ENCODE measurements around the gene SPAG5. TPM values are rescaled to one million over a fixed set of nuclear protein-coding genes. Genes with fewer than 3 reads are reported as not detected.

SPAG5 gene
- total and polyA plus RNA-seq, 4 donors: 1.6 to 4.3 (median 2.9) TPM

DNA sequence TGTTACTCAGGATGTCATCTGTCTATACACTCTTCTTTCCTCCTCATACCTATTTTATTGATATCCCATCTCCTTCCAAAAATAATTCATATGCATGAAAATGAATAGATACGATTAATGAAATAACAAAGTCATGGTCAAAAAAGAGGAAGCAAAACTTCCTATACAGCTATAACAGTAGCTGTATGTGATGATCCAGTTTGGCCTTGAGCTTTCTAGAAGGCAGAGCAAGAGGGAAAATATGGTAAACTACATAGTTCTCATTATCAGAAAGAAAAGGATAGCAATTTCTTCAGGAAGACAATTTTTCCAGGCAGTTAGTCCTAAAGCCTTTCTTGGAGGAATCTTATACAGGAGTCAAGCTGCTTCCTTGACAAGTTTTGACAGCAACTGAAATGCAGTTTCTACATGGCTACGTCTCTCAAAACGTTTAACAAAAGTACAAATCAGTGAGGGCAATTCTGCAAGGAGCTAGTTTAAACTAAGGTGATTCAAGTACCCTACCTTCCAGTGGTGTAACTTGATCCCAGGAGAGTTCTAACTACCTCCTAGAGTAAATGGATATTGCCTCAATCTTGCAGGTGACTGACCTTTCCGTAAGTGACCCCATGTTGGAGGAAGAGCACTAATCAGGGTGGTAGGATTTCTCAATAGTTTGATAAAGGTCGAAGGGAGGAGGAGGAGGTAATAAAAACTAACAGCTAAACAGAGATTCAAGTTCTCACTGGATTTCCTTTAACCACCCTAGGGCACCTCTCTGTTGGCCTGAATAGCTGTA is 1.0 kb downstream of the SPAG5 start:
- intact Hi-C loops (cut with DNase I): loop anchor here (2.0 to 5.0 kb wide), 2 partner anchors 45 kb away; partner anchors contain the start of gene UNC119 (in 2 of the 2)
- WGBS, 2 donors: 40 to 43% methylated on average over 5 of the region's 5 CpGs
- H3K9me3 ChIP-seq (ENCODE audit: control insufficient read depth, low read length): no peaks in the 10 kb centered on the region
- H3K27me3 ChIP-seq (ENCODE audit: control insufficient read depth in 1 of 2, insufficient read depth in 2 of 2, low read length in 1 of 2): no peaks in the 10 kb centered on the region
- ATAC-seq (ENCODE audit: low FRiP score): no peak
- H3K27ac ChIP-seq (ENCODE audit: low read depth in 1 of 2, low read length in 2 of 2): no peak overlapping the region
- no peak overlapping the region for H3K4me3 ChIP-seq (ENCODE audit: low read length in 2 of 2)
- DNase-seq: no peak
- H3K36me3 ChIP-seq (ENCODE audit: control insufficient read depth in 1 of 2, insufficient read depth in 2 of 2, low read length in 1 of 2): no peaks in the 10 kb centered on the region
- H3K4me1 ChIP-seq (ENCODE audit: control insufficient read depth in 1 of 2, insufficient read depth in 2 of 2, low read length in 2 of 2): no peaks in the 10 kb centered on the region

DNA sequence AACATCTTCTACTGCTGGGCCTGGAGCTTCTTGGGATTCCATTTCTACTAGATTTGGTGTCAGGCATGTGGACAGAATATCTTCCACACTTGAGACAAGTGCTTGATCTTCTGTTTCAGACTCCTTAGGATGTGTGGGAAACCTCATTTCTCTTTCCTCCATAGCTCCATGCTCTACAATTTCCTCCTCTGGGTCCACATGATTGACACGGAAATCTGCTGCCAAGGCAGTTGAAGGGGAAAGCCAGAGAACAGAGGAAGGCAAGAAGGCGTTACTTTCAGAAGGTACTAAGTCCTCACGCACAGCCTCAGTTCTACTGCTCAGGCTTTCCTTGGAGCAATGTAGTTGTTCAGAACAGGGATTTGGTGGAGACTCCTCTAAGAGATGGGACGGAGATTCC is 6.6 kb downstream of the SPAG5 start:
- WGBS, 2 donors: 91% methylated on average over 4 of the region's 4 CpGs
- no peak for DNase-seq
- no peak for ATAC-seq (ENCODE audit: low FRiP score)
- intact Hi-C loops (cut with DNase I): no loop called here
- no peak overlapping the region for H3K4me3 ChIP-seq (ENCODE audit: low read length in 2 of 2)
- no peaks in the 10 kb centered on the region for H3K36me3 ChIP-seq (ENCODE audit: control insufficient read depth in 1 of 2, insufficient read depth in 2 of 2, low read length in 1 of 2)
- no peak overlapping the region for H3K27ac ChIP-seq (ENCODE audit: low read depth in 1 of 2, low read length in 2 of 2)
- no peaks in the 10 kb centered on the region for H3K4me1 ChIP-seq (ENCODE audit: control insufficient read depth in 1 of 2, insufficient read depth in 2 of 2, low read length in 2 of 2)
- H3K27me3 ChIP-seq (ENCODE audit: control insufficient read depth in 1 of 2, insufficient read depth in 2 of 2, low read length in 1 of 2): no peaks in the 10 kb centered on the region
- H3K9me3 ChIP-seq (ENCODE audit: control insufficient read depth, low read length): no peaks in the 10 kb centered on the region

DNA sequence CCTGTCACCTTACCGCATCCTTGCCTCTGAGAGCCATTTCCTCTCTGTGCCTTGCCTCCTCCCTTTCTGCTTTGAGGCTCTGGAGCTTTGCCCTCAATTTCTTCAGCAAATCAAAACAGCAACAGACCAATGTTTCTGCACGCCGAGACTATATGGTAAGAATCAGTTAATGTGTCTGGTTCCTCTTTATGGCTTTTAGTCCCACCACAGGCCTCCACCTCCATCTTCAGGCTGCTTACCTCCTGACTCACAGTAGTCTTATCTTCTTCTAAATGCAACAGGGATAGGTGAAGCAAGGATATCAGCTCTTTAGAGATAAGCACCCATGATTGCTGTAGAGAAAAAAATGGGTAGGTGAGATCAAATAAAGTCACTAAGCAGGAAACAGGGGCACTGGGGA is 13.0 kb downstream of the SPAG5 start:
- no peak overlapping the region for H3K27ac ChIP-seq (ENCODE audit: low read depth in 1 of 2, low read length in 2 of 2)
- no peaks in the 10 kb centered on the region for H3K36me3 ChIP-seq (ENCODE audit: control insufficient read depth in 1 of 2, insufficient read depth in 2 of 2, low read length in 1 of 2)
- no peaks in the 10 kb centered on the region for H3K4me1 ChIP-seq (ENCODE audit: control insufficient read depth in 1 of 2, insufficient read depth in 2 of 2, low read length in 2 of 2)
- H3K27me3 ChIP-seq (ENCODE audit: control insufficient read depth in 1 of 2, insufficient read depth in 2 of 2, low read length in 1 of 2): no peaks in the 10 kb centered on the region
- intact Hi-C loops (cut with DNase I): no loop called here
- DNase-seq: no peak
- no peak for ATAC-seq (ENCODE audit: low FRiP score)
- no peak overlapping the region for H3K4me3 ChIP-seq (ENCODE audit: low read length in 2 of 2)
- 94% methylated on average over 3 of the region's 3 CpGs for WGBS, 2 donors
- H3K9me3 ChIP-seq (ENCODE audit: control insufficient read depth, low read length): no peaks in the 10 kb centered on the region

DNA sequence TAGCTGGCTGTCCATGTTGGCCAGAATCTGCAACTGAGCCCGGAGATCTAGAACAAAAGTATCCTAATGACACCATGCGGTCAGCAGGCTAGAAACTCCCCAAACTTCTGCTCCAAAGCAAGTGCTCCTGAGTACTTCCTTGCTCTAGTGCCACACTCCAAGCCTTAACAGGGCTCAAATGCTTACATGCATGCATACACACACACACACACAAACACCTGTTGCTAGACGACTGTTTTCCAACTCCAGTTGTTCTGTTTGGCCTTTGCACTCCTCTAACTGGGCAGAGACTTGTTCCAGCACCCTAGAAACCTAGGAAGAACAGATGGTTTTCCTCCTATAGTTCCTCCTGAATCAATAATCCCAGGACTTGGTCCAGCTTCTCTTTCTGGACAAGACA is 14.4 kb downstream of the SPAG5 start:
- WGBS, 2 donors: 85 to 92% methylated on average over 3 of the region's 3 CpGs
- no peak for ATAC-seq (ENCODE audit: low FRiP score)
- intact Hi-C loops (cut with DNase I): no loop called here
- Histone ChIP-seq H3K27me3 (ENCODE audit: control insufficient read depth in 1 of 2, insufficient read depth in 2 of 2, low read length in 1 of 2) (no peaks in the 10 kb centered on the region), H3K36me3 (ENCODE audit: control insufficient read depth in 1 of 2, insufficient read depth in 2 of 2, low read length in 1 of 2) (no peaks in the 10 kb centered on the region), H3K9me3 (ENCODE audit: control insufficient read depth, low read length) (no peaks in the 10 kb centered on the region), H3K27ac (ENCODE audit: low read depth in 1 of 2, low read length in 2 of 2) (no peak overlapping the region), H3K4me3 (ENCODE audit: low read length in 2 of 2) (no peak overlapping the region), H3K4me1 (ENCODE audit: control insufficient read depth in 1 of 2, insufficient read depth in 2 of 2, low read length in 2 of 2) (no peaks in the 10 kb centered on the region)
- no peak for DNase-seq

DNA sequence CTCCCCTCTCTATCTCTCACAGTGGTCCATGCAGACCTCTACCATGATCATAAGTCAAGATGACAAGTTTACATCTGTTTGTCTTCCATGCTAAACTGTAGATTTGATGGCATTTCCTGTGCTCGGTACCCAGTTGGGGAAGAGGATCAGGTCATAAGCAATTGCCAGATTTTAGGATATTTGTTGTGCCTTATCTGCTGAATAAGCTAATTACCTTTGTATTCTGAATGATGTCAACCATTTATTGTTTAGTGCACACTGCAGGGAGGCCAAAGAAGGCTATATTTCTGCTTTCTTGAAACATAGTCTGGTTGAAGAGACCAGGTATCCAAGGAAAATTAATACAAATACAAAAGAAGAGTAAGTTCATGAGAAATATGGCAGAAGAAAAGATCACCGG is 16.3 kb downstream of the SPAG5 start:
- Histone ChIP-seq H3K27ac (ENCODE audit: low read depth in 1 of 2, low read length in 2 of 2) (no peak overlapping the region), H3K4me1 (ENCODE audit: control insufficient read depth in 1 of 2, insufficient read depth in 2 of 2, low read length in 2 of 2) (no peaks in the 10 kb centered on the region), H3K4me3 (ENCODE audit: low read length in 2 of 2) (no peak overlapping the region), H3K27me3 (ENCODE audit: control insufficient read depth in 1 of 2, insufficient read depth in 2 of 2, low read length in 1 of 2) (no peaks in the 10 kb centered on the region), H3K36me3 (ENCODE audit: control insufficient read depth in 1 of 2, insufficient read depth in 2 of 2, low read length in 1 of 2) (no peaks in the 10 kb centered on the region), H3K9me3 (ENCODE audit: control insufficient read depth, low read length) (no peaks in the 10 kb centered on the region)
- DNase-seq (no peak), ATAC-seq (ENCODE audit: low FRiP score) (no peak)
- intact Hi-C loops (cut with DNase I): no loop called here
- whole genome bisulfite sequencing, 2 donors: 92 to 98% methylated on average over 2 of the region's 2 CpGs

DNA sequence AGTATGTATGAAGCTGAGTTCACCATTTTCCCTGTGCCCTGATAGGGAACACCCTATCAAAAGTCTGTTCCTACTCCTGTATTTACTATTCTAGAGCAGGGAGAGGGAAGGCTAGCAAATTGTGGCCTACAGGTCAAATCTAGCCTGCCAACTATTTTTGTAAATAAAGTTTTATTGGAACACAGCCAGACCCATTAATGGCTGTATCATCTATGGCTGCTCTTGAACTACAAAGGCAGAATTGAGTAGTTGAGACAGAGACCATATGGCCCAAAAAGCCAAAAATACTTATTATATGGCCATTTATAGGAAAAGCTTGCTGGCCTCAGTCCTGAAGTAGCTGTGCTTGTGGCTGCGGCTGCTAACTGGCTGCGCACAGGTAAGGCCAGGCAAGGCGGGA is 17.9 kb downstream of the SPAG5 start:
- Histone ChIP-seq H3K4me3 (ENCODE audit: low read length in 2 of 2) (no peak overlapping the region), H3K9me3 (ENCODE audit: control insufficient read depth, low read length) (no peaks in the 10 kb centered on the region), H3K27ac (ENCODE audit: low read depth in 1 of 2, low read length in 2 of 2) (no peak overlapping the region), H3K36me3 (ENCODE audit: control insufficient read depth in 1 of 2, insufficient read depth in 2 of 2, low read length in 1 of 2) (no peaks in the 10 kb centered on the region), H3K4me1 (ENCODE audit: control insufficient read depth in 1 of 2, insufficient read depth in 2 of 2, low read length in 2 of 2) (peaks cover 0 to 2% of the 10 kb centered on the region in 2 donors), H3K27me3 (ENCODE audit: control insufficient read depth in 1 of 2, insufficient read depth in 2 of 2, low read length in 1 of 2) (no peaks in the 10 kb centered on the region)
- ATAC-seq (ENCODE audit: low FRiP score) (no peak), DNase-seq (no peak)
- intact Hi-C loops (cut with DNase I): no loop called here
- WGBS, 2 donors: 96 to 100% methylated on average over 3 of the region's 3 CpGs

DNA sequence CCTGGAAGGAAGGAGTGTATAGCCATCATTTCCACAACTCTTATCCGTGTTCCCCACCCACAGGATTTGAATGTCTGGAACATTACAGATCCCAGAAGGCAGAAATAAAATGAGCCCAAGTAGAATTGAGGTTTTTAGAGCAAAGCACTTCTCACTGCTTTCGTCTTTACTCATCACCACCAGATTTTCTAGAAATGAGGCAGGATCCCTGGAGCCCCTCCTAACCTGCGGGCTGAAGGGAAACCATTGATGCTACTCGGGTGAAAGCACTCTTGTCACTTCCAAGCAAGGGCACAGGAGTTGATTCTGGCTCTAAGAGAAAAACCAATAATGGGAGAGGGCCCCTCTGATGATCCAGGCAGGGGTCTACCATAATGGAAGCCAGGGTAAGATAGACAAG is 19.3 kb downstream of the SPAG5 start:
- H3K27me3 ChIP-seq (ENCODE audit: control insufficient read depth in 1 of 2, insufficient read depth in 2 of 2, low read length in 1 of 2): no peaks in the 10 kb centered on the region
- H3K4me3 ChIP-seq (ENCODE audit: low read length in 2 of 2): no peak overlapping the region
- no peaks in the 10 kb centered on the region for H3K36me3 ChIP-seq (ENCODE audit: control insufficient read depth in 1 of 2, insufficient read depth in 2 of 2, low read length in 1 of 2)
- ATAC-seq (ENCODE audit: low FRiP score): no peak
- no peak overlapping the region for H3K27ac ChIP-seq (ENCODE audit: low read depth in 1 of 2, low read length in 2 of 2)
- peaks cover 0 to 2% of the 10 kb centered on the region in 2 donors for H3K4me1 ChIP-seq (ENCODE audit: control insufficient read depth in 1 of 2, insufficient read depth in 2 of 2, low read length in 2 of 2)
- H3K9me3 ChIP-seq (ENCODE audit: control insufficient read depth, low read length): no peaks in the 10 kb centered on the region
- no peak for DNase-seq
- intact Hi-C loops (cut with DNase I): no loop called here
- 96 to 97% methylated on average over 4 of the region's 4 CpGs for WGBS, 2 donors

DNA sequence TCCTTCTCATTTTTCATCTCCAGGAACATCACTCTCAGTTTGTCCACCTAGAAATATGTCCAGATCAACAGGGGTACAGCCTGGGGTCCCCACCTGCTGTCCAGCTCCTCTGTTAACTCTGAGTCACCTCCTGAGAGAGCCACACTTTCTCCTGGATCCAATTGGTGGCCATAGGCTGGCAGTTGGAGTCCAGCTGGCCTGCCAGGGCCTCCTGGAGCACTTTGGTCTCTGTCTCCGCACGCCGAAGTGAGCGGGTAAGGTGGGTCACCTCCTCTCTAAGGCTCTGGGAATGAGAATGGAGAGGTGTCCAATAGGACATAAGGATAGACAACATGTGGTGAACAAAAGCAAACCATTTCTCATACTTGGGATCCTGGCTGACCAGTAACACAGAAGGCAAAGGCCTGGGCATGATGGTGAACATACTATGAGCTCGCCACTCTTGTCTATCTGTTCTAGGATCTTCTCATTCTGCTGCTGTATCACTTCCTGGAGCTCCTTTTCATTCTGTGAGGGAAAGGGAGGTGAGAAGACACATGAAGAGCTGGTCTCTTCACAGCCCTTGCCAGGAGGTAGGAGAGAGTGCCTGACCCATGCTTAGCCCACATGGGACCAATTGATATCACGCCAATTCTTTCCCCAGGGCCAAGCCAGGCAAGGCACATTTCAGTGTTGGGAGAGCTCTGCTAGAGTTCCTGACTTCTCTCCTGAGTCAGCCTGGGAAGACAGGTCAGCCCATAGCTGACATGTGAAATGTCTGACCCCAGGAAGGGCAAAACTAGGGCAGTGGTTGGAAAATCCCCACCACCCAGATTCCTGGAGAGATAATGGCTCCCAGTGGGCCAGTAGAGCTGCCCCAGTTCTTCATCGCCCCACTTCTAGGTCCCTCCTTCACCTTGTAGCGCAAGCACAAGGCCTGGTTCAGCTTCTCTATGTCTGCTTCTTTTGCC is 20.3 kb downstream of the SPAG5 start:
- Histone ChIP-seq H3K36me3 (ENCODE audit: control insufficient read depth in 1 of 2, insufficient read depth in 2 of 2, low read length in 1 of 2) (no peaks in the 10 kb centered on the region), H3K27ac (ENCODE audit: low read depth in 1 of 2, low read length in 2 of 2) (no peak overlapping the region), H3K4me1 (ENCODE audit: control insufficient read depth in 1 of 2, insufficient read depth in 2 of 2, low read length in 2 of 2) (peaks cover 0 to 2% of the 10 kb centered on the region in 2 donors), H3K27me3 (ENCODE audit: control insufficient read depth in 1 of 2, insufficient read depth in 2 of 2, low read length in 1 of 2) (no peaks in the 10 kb centered on the region), H3K9me3 (ENCODE audit: control insufficient read depth, low read length) (no peaks in the 10 kb centered on the region), H3K4me3 (ENCODE audit: low read length in 2 of 2) (no peak overlapping the region)
- 99% methylated on average over 8 of the region's 8 CpGs for WGBS, 2 donors
- DNase-seq (no peak), ATAC-seq (ENCODE audit: low FRiP score) (no peak)
- intact Hi-C loops (cut with DNase I): no loop called here
